Stimulated activated CD4-positive, alpha-beta T cell treated with anti-CD3 and anti-CD28 coated beads, Interleukin-4, amount 100 ng/mL, for 4 hours (primary cell): ENCODE measurements around the gene OST4.
"Not testable (repeated sequence)": the region's sequence is repeated elsewhere in the genome, so short reads cannot be mapped to it uniquely, and the experiment has no call there.

Source experiments
- DNase-seq, 2 experiments: peaks; one replicate each; pipeline ENCODE4 v3.0.0-alpha.2; 2020

OST4 gene

DNA sequence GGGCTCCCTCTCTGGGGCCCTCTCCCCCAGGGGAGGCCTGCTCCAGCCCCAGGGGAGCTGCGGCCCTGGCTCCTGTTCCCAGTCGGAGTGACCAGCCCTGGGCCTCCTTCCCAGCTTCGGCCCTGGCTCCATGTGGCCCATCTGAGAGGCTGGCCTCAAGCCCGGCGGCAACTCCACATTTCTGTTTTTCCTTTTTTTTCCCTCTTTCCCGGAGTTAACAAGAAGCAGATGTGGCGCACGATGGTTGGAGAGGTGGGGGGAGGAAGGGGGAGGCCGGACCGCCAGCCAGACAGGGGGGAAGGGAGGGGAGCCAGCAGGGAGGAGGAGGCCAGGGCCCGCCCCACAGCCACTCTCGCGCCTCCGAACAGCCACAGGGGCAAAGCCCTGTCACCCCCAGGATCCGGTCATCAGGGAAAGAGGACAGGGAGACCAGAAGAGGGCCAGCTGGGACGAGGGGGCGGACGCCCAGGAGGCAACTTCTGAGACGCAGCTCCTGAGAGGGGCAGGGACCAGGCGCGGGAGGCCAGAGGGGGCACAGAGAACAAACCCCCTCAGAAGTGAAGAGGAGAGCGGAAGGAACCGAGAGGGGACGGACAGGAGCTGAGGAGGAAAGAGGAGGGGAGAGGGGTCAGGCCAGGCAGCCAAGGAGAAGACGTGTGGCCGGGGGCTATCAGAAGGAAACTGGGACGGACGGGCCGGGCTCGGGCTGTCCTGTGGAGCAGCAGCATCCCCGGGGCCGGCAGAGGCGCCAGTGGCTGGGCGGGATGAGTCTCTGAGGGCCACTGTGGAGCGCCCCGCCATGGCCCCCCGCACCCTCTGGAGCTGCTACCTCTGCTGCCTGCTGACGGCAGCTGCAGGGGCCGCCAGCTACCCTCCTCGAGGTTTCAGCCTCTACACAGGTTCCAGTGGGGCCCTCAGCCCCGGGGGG is 7.1 kb upstream of the OST4 start, which contains the start of gene EMILIN1:
Gene EMILIN1, plus strand, starts transcription at position 349 of the 928 bp plus-strand sequence. Its CDS starts 451 bp downstream, at position 800.
- DNase-seq, result no peak

DNA sequence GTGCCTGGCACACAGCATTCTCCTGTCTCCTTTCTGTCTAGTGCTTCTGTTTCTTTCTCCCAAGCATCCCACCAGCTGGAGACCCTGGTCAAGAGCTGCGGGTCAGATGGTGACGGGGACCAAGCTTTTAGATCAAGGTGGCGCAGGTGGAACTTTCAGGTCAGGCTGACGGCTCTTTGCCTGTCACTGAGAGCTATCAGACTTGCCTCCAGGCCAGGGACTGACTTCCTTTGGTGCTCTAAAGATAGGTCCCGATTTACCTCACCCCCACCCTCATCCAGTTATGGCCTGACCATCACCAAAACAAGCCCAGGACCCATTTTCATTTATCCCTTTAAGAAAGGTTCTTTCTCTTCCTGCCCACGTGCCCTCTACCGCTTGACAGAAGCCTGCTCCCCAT is 5.8 kb upstream of the OST4 start:
- DNase-seq, result no peak

DNA sequence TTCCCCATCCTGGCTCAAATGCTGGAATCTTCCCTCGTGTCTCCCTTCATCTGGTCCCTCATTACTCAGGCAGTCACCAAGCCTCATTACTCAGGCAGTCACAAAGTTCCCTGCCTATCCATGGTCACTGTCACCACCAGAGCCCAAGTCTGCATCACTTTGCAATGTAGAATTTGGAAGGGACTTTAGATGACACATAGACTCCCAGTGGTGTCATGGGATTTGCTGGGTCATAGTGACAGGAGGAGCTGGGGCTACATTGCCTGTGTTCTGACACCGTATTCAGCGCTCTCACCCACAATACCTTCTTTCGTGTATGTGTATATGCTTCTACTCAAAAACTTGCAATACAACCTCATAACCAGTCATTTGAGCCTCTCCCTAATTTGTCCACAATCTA is 4.9 kb upstream of the OST4 start:
- DNase-seq, result no peak

DNA sequence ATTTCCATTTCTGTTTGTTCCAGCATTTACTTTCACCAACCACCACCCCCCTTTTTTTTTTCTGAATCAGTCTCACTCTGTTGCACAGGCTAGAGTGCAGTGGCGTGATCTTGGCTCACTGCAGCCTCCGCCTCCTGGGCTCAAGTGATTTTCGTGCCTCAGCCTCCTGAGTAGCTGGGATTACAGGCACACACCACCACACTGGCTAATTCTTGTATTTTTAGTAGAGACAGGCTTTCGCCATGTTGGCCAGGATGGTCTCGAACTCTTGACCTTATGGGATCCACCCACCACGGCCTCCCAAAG is 4.1 kb upstream of the OST4 start:
- not testable (repeated sequence) for DNase-seq

DNA sequence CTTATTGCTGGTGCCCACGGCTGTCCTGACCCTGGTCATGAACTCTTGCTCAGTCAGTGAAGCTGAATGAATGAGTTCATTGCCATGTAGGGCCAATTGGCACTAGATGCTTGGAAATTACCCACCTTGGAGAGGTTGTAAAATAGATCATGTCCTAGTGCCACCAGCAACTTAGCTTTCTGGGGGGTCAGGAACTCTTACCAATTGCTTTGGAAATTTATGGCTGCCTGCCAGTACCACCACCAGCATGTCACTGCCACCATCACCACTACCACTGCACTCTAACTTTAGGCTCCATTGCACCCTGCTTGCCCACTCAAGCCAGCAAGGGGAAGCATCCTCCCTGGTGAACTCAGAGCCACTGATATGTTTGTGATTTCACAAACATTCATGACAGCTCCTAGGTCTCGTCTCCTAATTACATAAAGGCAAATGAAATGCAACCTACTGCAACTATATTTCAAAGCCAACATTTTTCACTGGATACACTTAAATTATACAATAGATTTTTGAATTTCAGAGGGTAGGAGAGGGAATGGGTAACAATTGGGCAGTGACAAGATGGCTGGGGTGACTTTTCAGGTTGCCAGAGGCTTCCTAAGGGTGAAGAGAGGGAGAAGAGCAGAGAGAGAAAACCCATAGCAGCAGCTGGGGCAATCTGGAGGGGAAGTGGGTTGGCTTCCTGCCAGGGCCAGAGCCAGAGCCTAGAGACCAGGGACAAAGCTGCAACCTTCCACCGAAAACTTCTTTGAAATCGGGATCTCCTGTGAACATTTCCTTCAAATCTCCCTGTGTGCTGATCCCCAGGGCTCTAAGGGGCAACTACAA is 3.5 kb upstream of the OST4 start:
- DNase-seq, result peak in 1 of 2 experiments; percentile 39

DNA sequence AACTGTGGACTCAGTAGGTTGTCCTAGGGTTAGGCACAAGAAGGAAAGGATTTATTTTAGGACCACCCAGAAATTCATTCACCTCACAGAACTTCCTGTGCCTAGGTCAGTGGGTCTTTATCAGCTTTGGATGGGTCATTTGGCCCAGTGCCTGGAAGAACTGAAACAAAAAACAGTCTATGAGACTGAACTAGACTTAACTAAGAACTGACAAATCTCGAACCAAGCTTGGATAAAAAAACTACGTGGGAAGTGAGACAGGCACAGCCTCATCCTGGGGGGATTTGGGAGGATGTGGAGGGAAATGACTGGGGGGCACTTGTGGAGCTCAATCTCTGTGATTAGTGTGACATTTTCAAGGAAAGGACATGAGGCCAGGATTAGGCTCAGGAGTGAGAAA is 2.3 kb upstream of the OST4 start:
- DNase-seq, result no peak

DNA sequence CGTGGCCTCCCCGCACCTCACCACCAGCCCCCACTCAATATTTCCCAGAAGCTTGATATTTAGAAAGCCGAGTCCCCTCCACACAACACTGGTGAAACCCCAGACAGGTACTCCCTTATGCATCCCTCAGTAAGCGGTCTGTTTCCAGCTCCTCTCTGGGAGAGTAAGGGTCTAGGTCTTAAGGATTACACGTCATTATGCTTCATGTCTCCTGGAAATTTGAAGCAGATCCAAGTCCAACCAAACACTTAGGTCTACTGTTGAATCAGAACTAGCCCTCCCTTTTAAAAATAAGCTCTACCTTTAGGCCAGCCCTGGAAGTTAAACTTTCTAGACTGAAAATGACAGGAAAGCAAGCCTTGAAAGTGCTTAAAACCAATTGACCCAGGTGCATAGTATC is 1.5 kb upstream of the OST4 start:
- DNase-seq, result no peak

DNA sequence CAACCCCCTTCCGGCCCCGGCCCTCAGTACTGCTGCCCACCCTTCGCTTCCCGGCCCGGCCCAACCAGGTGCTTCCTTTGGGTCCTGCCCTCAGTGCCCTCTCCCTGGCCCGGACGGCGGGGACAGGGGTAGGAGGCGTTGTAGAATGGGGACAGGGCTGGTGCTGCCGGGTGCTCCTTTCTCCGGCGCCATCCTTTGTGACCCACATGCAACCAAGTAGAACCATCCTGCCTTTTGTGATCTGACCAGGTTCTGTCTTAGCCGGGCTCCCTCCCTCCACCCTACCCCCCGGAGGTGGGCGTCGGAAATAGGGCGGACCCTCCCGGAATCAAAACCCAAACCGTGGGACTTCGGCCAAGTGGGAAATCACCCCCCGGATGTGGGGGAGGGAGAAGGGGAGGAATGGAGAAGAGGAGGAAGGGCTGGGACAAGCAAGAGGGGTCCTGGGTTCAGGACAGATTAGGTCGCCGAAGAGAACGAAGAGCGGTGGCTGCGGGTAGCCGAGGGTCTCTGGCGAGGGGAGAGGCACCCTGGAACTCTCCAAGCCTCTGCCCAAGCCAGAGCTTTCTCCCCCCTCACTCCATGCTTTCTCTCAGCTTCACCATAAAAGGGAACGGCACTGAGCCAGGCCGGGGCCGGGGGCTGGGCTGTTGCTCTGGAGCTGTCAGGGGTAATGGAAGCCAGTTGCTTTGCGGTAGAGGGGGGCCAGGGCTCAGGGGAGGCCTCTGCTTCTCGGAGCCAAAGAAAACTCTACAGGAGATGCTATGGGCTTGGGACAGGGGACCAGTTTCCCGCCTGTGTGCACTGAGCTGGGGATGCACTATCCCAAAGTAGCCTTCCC is 756 bp upstream of the OST4 start:
- peak; percentile 35 to 41 for DNase-seq

DNA sequence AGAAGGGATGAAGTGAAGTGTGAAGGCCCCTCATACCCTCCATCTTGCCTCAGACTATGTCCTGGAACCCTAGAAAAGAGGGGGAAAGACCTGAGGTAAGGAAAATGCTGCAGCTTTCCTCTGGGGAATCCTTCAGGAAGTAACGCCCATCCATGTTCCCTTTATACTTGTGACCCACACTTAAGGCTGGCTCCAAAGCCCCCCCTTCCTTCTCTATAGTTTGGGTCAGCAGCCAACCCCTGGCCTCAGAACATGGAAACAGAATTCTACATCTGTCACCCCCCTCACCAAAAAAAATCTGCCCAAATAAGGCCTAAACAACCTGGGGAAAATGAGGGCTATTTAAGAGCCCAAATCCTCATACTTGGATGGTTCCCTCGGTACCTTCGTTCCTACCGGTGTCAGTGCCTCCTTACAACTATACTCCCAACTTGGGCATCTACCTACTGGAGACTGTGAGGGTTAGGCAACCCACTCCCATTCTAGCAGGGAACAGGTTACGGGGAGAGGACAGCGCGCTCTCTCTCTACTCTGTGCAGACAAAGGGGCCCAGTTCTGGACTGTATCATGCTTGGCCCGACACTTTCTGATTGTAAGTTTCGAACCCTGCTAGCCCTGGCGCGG is 689 bp downstream of the OST4 start:
- DNase-seq, result no peak

DNA sequence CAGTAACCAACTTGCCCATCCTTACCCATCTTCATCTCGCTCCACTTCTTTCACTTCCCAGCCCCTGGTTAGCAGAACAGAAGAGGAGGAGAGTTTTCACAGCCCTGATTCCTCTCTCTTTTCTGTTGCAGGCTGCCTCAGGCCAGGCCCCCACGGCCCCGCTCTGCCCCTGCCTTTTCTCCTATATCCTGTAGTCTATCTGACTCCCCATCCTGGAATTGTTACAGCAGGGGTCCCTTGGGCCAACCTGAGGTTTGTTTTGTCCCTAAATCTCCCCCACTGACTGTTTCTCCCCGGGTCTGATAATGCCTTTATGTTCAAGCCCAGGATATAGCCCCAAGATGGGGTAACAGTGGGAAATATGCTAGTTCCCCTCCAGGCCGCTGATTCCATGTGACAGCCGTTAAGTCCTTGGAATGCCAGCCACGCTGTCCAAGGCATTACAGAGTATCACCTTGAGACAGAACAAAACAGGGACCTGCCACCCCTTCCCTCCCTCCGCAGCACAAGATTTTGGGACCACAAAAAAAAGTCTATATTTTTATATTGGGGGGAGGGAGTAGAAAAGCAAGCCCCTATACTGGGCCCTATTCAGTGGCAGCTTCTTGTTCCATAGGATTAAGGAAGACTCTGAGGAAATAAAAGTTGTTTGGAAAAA is 1.4 kb downstream of the OST4 start:
- no peak for DNase-seq

DNA sequence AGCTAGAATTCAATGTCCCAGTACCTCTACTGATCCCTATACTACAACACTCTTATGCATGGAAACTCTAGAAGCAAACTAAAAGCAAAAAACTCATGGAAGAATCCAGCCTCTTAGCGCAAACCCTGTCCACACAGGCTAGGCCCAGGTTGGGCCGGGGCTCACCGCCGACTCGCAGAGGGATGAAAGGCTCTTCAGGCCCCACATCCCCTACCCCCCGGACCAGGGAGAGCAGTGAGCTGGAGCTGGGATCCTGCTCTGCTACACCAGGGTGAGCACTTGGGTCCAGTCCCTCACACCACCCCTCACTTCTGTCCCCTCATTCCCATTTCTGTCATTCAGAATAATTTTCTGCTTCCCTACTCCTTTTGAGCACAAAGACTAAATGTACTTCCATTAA is 2.0 kb downstream of the OST4 start:
- no peak for DNase-seq

DNA sequence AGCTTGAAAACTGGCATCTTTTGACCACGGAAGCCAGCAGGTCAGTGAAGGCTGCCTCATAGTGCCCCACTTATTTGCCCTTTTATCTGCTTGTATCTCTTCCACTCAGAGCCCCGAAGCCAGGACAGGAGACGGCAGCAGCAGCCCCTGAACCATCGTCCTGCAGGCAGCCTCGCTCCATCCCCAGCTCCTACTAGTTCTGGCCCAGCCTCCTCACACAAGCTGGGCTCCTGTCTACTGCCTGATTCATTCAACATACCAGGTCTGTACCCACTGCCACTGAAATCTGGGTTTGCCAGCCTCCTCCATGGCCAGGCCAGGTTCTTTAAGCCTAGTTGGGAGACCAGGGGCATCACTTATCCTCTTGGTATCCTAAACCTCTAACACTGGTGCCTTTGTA is 4.1 kb downstream of the OST4 start:
- no peak for DNase-seq

DNA sequence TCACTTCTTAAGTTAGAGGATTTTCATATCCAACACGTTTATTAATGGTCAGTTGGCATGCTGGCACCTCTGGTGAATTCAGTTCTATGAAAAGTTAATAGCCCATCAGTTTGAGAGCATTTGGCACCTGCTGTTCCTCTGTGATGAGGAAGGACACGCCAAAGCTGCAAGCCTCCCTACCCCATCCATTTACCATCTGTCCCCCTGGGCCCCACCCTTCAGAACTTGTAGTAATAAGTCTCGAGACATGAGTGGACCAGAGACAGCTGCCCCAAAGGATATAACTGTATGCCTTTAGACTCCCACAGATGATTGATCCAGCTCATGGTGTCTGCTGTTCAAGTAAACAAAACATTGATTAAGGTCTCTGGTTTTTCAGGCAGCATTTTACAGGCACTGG is 6.3 kb downstream of the OST4 start:
- DNase-seq, result no peak

DNA sequence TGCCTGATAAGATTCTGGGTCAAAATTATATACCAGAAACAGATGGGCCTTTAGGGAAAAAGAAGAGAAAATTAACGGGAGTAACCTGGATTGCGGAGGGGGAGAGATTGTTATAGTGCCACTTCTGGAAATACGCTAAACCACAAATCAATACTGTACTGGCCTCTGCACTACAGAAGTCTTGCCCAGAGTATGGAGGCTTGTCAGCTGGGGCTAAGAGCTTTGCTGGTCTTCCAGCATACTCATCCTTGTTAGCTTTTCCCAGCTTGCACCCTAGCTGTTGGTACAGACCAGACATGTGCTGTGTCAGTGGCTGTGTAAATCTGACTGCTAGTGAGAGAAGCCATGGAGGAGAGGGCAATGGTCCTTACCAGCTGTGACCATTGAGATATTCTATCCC is 11.1 kb downstream of the OST4 start:
- DNase-seq, result no peak

DNA sequence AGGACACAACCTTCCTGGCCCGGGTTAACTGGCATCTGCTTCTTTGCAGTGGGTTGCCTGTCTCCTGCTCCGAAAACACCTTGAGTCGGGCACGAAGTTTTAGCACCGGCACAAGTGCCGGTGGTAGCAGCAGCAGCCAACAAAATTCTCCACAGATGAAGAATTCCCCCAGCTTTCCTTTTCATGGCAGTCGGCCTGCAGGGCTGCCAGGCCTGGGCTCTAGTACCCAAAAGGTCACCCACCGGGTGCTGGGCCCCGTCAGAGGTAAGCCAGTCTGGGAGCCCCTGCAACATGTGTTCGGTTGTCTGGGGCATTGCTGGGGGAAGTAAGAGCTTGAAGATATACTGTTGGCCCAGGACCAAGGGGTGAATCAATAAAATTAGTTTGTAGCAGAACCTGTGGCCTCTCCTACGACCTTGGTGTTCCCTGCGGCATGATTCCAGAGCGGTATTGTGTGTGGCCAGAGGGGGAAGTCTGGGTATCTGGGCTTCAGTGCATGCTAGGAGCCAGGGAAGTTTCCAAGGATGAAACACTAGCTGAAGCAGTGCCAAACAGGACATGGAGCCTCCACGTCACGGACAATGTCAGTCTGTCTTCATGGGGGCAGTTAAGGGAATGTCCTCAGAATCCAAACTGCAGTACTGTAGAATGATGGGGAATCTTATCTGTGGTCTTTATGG is 12.2 kb downstream of the OST4 start:
- DNase-seq, result no peak

DNA sequence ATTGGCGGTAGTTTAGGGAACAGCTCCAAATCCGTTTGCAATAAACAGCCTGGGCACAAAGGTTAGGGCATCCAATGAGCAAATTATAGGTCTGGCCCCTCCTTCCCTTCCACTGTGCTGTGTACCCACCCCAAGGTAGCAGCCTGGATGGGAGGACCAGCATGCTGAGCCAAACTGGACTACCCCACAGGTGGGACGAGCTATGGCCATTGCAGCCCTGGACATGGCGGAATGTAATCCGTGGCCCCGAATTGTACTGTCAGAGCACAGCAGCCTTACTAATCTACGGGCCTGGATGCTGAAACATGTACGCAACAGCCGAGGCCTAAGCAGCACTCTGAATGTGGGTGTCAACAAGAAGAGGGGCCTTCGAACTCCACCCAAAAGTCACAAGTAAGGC is 13.2 kb downstream of the OST4 start:
- no peak for DNase-seq

DNA sequence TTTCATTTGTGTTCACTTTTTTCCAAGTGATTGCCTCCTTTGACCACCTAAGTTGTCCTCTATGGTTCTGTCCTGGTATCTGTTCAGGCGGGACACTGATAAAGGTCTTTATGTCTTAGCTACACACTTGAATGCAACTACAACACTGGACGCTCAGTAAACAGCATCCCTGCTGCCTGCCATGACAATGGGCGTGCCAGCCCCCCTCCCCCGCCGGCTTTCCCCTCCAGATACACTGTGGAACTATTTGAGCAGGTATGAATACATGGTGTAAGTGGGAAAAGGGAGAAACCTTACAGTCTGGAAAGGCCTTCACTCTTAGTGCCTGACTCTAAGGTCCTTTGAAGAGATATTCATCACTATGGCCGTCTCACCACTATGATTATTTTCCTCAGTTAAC is 14.3 kb downstream of the OST4 start:
- DNase-seq, result no peak

DNA sequence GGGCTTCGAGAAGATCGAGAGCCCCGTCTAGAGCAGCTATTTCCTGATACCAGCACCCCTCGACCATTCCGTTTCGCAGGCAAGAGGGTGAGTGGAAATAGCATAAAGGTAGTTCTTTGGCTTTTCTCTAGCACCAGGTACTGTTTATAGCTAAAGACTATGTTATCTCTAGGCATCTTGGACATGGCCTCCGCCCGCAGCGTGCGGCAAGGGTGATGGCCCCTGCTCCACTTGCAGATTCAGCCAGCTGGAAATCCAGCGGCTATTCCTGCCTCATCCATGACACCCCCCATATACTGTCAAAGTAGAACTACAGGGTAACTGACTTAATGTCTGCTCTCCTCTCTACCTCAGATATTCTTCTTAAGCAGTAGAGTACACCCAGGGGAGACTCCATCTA is 16.7 kb downstream of the OST4 start:
- DNase-seq, result no peak

DNA sequence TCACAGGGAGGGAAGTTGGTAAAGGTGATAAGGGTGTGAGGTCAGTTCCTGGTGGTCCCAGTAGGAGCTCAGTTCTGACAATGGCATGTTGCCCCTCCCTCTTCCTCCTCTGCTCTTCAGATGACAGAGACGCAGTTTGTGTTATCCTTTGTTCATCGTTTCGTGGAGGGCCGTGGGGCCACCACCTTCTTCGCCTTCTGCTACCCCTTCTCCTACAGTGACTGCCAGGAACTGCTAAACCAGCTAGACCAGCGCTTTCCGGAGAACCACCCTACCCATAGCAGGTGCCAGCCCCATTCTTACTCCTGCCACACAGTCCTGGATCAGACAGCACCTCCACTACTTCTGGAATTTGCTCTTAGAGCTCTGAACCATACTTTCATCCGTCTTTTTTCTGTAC is 17.7 kb downstream of the OST4 start:
- no peak for DNase-seq

DNA sequence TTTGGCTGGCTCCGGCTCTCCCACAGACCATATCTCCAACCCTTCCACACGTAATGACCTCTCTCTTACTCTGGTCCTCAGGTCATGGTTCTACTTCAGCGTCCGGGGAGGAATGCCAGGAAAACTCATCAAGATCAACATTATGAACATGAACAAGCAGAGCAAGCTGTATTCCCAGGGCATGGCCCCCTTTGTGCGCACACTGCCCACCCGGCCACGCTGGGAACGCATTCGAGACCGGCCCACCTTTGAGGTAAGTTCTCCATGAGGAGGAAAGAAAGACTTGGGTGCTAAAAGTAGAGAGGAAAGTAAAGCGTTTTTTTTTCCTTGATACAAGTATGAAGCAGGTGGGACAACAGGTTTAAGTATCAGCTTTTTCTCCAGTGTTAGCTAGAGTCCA is 18.1 kb downstream of the OST4 start:
- DNase-seq, result no peak

DNA sequence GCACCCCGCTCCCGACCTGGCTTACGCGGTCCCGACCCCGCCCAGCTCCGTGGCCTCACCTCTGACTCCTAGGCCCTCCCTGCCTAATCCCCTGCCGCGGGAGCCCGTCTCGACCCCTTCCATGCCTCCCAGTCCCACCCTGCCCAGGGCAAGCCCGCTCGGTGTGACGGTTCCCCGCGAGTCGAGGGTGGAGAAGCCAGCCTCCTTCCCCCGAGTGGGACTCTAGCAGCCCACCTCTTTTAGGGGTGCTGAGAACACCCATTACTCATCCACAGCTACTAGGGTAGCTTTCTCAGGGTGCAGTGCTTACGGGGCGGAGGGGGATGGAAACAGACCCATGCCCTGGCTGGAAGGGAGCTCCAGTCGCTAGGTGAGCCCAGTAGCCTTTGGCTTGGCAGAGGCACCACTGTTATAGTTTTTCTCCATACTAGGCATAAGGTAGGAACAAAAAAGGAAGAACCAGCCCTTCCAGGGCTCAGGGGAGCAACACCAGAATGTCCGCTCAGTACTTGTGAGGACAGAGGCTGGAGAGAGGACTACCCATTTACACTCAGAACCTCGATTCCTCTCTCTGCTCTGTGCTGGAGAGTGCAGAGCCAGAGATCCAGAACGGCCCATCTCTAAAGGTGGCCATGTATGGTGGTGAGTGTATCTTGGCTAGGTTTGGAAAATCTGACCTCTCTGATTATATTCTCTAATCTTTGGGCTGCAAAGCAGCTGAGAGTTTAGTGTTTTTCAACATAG is 19.4 kb downstream of the OST4 start:
- no peak for DNase-seq
